Measurements from ENCODE around the gene MISP3.

- TF ChIP-seq POLR2AphosphoS5 (IDR thresholded peaks at IDR 0.05): no peak
- TF ChIP-seq CTCF (IDR thresholded peaks at IDR 0.05): no peak
These were observed 10.6 kb upstream of the MISP3 start, which contains the start of gene PALM3 for GRCh38 chr19:14061751-14062557.
